ENCODE results near the gene AFTPH.

Gene AFTPH

DNA sequence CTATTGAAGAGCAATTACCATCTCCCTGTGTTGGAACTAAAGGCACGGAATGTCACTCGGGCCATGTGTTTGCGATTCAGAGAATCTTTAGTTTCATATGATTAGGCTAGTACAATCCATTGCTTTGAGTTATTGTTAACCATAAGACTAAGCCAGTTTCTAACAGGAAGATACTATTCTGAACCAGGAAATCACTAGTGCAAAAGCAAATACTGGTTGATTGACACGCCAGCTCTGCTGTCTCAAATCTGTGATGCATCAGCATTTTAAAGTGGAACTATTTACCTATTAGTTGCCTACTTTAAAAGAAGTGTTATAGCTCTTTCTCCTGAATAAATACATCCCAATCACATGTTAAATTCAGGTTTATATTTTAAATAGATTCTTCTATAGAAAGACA lies 61.9 kb downstream of the AFTPH start:
- DNase-seq (ENCODE audit: low read depth, low spot score): no peak

DNA sequence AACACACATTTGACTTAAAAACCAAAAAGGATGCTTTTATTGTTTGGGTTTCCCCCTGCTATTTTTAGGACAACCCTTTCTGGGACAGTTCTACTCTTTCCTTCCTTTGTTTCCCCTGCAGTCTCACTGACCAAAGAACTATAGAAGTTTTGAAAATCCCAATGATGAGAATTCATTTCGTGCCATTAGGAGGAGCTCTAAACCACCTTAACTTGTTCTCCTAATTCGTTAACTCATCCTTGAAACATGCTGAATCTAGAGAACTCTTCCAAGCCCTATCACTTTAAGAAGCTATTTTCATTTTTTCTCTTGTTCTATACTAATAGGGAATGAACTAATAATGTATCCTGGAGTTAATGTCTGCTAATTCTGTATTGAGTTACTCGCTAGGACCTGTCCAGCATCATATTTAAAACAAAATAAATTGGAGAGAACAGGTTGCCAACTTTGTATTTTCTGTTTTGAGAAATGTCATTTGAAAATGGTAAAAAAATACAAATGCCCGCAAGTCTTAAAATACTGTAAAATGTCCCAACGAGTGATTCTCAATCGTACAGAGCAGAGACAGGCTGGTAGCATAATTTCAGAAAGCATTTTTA lies 62.9 kb downstream of the AFTPH start:
- DNase-seq (ENCODE audit: low read depth, low spot score): peak; percentile 68

DNA sequence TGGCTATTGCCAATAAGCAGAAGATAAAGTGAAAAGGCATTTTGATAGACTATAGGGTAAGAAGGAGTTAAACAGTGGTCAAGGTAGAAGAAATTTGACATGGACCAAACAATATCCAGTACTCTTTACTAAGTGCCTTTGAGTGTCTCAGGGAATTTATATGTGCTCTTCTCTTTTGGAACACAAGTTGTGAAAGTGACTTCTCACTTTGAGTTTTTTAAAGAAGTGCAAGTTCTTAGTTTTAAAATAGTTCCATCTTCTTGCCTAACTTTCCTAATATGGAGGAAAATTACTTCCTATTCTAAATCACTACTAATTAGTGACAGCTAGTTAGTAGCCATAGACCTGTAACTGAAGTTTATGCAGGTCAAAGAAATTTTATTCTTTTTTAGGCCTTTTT lies 63.4 kb downstream of the AFTPH start:
- no peak for DNase-seq (ENCODE audit: low read depth, low spot score)

DNA sequence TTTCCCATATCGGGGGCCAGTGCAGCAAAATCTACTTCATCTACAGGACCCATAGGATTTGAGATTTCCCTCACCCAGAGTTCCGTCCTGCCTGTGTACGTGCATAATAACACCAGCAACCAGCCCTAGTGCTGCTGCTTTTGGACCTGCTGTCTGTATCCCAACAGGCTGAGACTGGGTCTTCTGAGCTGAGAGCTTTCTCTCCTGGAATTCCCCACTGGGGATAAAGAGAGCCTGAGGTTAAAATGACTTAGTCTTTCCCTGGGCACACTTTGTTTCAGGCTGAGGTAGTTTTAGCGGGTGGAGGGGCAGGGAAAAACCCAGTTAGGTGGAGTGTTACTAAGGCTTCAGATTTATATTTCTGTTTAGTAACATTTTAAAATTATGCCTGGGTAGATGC lies 67.1 kb downstream of the AFTPH start:
- DNase-seq (ENCODE audit: low read depth, low spot score): no peak

DNA sequence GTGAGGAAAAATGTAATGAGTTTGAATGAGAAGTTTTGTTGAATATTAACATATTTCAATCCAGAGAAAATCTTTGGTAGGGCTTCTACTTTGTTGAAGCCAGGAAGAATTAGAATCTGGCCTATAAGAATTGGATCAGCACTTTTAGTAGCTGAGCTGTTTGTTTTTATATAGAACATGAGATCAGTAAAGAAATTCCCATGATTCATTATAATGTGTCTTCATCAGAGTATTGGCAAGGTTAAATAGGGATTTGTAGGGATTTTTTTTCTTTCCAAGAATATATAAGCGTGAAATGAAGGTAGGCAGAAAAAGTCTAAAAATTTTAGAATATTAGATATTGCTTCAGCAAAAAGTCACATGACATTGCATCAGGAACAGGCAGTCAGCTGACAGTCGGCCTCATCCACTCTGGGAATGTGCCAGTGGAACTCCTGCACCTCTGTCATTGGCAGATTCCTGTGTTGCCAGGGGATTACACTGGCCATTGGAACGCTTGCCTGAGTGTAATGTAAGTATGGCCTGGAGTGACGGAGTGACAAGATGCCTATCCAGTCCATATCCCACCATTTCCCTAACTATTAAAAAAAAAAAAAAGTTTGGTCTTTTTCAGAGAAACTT lies 69.0 kb downstream of the AFTPH start:
- peak; percentile 31 for DNase-seq (ENCODE audit: low read depth, low spot score)

DNA sequence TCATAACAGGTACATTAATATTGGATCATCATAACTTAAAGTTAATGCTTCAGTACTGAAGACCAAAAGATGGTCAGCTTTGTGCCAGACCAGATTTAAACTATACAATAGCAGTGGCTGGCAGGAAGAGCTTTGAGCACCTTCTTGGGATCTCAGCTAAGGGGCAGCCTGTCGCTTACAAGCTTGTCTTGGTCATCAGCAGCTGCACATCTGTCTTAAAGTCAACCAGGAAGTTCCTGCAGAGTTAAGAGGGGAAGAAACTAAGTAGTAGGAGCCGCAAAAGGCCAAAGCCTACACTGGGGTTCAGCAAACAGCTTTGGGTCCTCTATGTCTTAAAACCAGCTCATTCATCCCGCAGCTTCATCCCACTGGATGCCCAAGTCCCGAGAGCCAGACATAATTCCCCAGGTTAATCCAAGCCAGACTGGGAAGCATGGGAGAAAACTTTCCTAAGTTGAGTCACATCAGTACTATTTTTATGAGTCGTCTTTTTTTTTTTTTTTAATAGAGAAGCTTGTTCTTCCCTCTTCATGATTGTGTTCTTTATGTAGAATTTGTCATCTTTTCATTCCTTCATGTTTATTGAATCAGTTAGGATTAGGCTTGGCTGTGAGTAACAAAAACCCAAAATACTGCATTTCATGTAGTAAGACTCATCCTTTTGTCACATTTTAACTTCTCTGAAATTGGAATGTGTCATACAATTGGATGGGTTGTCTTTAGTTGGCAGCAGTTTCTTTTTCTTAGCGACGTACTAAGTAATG lies 70.3 kb downstream of the AFTPH start:
- DNase-seq (ENCODE audit: low read depth, low spot score): no peak

DNA sequence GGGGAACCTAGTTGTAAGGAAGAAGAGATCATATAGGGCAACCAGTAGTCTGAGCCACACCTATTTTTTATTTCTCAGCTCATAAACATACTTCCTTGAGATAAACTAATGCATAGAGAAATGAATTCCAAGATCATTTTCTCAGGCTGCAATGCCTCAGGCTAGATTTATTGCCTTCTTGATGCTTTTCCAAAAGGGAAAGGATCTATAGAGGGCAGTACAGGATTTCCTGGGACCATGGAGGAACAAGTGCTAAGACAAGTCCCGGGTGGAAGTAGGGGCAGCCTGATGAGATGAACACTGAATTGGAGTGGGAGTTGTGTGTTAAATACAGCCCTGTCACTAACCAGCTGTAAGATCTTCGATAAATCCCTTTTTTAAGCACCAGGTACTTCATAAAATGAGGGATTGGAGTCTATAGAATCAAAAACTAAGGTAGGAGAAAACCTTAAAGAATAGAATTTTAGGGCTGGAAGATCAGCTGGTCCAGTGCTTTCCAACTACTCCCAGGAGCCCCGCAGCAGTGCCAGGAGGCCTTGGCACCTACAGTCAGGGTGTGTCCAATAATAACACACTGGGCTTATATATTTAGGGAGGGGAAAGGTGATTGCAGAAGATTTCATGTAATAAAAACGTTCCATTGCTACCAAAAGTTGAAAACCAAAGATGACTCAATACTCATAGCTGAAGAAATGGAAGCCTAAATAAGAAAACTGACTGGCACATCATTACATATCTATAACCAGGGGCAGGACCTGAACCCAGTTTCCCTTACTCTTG lies 71.5 kb downstream of the AFTPH start:
- DNase-seq (ENCODE audit: low read depth, low spot score): peak; percentile 26

DNA sequence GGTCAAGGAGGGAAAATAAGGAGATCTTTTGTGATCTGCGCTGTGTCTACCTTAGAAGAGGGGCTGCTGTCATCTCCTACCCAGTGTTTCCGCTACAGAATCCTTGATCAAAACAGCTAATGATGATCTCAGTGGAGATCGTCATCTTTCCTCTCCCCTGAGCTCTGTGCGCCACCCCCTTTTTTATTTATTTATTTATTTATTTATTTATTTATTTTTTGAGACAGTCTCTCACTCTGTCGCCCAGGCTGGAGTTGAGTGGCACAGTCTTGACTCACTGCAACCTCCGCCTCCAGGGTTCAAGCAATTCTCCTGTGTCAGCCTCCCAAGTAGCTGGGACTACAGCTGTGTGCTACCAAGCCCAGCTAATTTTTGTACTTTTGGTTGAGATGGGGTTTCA lies 74.1 kb downstream of the AFTPH start:
- DNase-seq (ENCODE audit: low read depth, low spot score): no peak

DNA sequence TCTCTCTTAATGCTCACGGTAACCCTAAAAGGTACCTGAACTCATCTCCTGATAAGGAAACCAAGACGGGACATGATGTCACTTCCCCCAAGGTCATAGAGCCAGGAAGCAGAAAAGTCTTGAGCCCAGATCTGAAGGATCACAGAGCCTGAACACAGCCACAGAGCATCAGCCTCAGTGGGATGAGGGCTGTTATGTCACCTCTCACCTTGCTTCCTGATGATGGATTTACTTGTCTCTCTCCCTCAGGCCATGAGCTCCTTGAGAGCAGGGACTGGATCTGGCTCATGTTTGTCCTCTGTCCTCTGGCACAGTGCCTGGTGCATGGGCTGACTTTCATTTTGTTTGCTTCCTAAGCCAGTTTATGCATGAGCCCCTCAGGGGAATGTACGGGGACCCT lies 75.3 kb downstream of the AFTPH start:
- DNase-seq (ENCODE audit: low read depth, low spot score): peak; percentile 32

DNA sequence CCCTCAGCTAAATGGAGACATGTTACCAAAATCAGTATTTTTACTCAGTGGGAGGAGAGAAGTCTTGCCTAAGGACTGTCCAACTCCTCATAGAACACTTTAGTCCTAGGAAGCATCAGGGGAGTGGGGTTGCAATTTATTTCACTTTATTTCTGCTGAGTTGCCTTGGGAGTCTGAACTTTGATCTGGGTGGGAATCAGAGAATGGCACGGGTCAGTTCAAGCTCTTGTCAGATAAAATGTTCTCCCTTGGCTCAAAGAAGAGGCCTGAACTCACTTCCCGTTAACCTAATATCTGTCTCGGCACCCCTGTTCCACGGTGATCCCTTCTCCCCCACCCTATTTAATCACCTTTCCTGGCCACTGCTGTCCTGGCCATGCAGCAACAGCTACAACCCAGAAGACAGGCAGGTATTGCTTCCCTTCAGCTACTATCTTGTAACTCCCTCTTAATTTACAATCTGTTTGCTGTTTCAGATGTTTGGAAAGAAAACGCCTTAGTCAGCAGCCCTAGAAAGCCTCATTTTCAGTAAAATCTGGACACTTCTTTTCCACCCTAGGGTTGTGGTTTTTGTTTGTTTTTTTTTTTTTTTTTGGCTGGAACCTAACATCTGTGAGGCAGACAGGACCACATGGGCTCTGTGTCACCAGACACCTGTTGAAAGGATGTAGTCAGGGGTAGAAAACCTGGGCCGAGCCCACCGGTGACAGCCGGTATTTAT lies 77.1 kb downstream of the AFTPH start:
- DNase-seq (ENCODE audit: low read depth, low spot score): no peak

DNA sequence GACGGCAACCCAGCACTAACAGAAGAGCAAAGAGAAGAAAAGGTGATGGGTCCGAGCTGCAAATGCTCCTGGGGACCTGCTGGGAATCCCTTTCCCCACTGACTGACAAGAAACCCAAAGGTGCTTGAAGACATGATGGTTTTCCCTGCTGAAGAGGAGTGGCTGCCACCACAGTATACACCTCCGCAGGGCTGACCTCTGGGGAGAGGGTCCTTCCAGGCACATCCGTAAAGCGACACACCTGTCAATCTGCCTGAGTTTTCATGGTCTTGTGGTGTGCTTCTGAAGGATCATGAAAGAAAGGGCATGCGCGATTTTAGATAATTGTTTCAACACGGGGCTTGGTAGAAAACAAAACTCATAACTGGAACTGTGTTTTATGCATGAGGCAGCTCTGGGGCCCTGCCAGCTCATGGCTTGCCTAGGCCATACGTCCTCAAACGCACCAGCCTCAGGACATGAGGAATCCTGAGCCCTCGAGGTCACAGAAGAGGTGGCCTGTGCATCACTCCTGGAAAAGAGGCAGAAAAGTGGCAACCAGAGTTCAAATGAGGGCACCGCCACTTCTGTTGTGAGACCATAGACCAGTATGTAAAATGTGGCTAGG lies 77.8 kb downstream of the AFTPH start:
- DNase-seq (ENCODE audit: low read depth, low spot score): no peak

DNA sequence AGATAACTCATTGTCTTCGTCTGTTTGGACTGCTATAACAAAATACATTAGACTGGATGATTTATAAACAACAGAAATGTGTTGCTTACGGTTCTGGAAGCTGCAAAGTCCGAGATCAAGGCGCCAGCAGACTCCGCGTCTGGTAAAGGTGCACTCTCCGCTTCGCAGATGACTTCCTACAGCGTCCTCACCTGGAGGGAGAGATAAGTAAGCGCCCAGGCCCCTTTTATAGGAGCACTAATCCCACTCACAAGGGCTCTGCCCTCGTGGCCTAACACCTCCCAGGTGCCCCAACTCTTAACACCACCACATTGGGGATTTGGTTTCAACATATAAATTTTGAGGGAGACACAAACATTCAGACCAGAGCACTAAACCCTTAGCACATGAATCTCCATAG lies 78.3 kb downstream of the AFTPH start:
- no peak for DNase-seq (ENCODE audit: low read depth, low spot score)

DNA sequence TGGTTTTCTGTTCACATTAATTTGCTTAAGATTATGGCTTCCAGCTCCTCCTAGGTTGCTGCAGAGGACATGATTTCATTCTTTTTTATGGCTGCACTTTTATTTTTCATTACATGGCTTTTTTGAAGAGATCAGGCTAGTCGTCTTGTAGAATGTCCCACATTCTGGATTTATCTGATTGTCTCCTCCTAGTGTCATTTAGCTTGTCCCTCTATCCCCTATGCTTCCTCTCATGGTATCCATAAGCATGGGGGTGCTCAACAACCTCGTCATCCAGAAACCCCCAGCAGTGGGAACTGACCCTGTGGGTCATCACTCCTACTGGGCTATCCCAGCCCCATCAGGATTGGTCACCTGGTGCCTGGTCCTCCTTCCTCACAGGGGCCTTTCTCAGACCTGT lies 80.0 kb downstream of the AFTPH start:
- DNase-seq (ENCODE audit: low read depth, low spot score): no peak

DNA sequence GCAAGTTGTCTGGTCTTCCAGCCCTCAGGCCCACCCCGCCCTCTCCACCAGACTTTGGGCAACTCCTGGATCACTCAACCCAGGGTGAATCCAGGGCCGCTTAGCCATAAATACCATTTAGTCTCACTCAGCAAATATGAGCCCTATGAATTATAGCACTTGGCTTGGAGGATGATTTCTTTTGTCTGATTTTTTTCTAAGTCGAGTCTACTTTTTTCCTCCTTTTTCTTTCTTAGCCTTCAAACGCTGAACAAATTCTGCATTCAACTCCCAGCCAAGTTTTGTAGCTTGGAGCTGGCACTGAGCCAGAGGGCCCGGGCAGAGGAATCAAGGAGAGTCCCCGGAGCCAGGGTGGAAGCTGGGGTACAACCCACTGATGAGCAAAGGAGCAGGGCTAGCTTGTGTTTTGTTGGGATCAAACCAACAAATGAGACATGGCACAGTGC lies 80.9 kb downstream of the AFTPH start:
- DNase-seq (ENCODE audit: low read depth, low spot score): peak; percentile 31

DNA sequence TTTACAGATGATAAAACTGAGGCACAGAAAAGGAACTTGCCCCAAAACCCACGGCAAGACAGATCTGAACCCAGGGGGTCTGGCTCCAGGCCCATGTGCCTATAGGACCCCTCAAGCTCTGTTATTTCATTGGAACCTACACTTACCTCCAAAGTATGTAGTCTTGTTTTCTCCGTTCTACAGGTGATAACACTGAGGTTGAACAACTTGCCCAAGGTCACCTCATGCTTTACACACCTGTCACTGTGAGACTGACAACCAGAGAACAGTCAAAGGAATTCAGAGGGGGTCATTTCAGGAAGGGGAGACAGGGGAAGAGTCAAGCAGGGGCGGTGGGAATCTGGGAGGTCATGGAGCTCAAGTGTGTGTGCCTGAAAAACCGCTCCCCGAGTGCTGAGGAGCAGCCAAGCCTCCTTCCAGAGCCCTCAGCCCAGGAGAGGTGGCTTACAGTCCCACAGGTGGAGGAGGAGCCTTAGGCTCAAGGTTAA lies 81.9 kb downstream of the AFTPH start:
- DNase-seq (ENCODE audit: low read depth, low spot score): no peak

DNA sequence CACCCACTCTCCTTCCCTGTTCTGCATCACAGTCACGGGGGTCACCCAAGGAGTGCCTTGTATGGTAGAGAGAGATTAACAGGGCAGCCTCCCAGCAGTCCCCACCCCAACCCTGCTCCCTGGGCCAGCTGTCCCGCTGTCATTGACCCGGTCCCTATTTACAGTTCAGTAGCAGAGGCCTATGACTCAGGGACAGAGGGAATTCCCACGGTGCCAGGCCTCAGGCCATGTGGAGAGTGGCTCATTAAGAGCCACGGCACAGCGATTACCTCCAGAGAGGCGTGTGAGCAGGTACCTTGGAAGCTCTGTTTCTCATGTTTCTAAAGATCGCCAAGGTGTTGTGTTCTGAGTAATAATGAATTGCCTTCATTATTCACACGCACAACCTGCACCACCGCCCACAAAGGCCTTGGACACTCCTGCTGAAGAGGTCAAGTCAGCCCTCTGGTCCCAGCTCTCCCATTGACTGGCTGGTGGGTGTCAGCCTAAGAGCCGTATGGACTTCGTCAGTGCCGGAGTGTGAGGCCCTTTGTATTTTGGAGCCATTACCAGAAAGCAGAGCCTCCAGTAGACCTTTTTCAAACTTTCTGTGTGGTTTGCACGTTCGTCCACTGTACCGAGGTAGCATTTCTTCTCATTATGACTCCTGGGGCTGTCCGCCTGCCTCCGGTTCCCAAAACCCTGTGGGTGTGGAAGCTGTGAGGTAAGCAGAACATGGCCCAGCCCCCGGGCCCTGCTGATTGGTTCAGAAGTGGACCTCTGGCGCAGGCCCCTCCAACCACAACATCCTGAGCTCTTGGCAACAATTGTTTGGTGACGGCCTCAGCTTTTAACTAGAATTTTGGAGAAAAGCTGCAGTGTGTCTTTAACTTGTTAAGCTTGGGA lies 82.6 kb downstream of the AFTPH start:
- DNase-seq (ENCODE audit: low read depth, low spot score): no peak

DNA sequence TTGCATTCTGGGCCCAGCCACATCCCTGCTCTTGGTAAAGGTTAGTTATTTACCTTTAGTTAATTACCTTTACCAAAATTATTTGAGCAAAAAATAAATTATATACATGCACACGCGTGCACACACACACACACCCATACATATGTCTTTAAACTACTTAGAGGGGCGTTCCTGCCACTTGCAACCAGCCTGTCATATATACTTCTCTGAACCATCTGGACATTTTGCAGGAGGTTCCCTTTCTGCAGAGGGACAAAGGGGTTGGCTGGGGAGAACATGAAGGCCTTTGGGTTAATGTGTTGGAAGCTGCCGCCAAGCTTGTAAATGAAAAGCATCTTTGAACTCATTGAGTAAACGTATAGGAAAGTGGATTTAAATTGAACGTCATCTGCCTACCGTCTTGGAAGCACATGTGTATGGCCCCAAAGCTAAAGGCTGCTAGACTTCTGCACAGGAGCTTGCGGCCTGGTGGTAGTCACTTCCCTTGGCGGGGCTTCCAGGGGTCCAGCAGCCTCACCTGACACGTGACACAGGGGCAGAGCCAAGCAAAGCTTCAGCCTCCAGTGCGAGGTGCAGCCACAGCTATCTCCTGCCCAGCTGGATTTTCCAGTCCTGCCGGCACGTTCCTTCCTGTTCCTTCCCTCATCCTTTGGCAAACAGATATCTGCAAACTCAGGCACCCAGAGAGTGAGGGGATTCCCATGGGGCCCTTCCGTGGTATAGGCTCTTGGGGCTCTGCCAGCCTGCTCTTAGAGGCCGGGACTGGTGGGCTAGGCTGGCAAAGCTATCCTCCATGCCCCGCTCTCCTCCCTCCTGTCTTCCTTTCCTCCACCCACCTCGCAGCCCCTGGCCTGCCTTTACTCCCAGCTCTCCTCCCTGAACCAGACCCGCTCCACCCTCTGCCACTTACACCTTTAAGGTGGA lies 83.5 kb downstream of the AFTPH start:
- DNase-seq (ENCODE audit: low read depth, low spot score): no peak

DNA sequence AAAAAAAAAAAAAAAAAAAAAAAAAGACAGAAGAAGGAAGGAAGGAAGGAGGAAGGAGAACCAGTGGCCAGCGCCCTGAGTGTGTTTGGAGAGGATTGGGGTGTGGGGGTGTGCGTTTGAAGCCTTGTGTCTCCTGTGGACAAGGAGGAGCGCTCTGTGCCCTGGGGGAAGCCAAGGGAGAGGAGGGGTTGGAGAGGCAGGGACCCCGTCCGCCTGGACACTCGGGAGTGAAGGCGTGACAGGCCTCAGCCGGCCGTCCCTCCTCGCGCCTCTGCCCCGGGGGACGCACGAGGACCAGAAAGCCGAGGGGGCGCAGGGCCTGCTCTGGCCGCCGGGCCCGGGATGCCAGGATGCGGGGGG lies 84.7 kb downstream of the AFTPH start:
- DNase-seq (ENCODE audit: low read depth, low spot score): no peak

Measured in astrocyte of the hippocampus (primary cell).